HG03342 (cell line): ENCODE results near the gene RCBTB1.
A peak's percentile ranks its signal among the peaks of the same experiment; 100 is the strongest.
"Not testable (repeated sequence)": the region's sequence is repeated elsewhere in the genome, so short reads cannot be mapped to it uniquely, and the experiment has no call there.

Experiments used
- ATAC-seq: cut with Tn5 transposase; IDR thresholded peaks from one replicate; pipeline ENCODE4 v1.9.1; 2021; ENCODE audit warnings: mild to moderate bottlenecking, moderate library complexity; ENCODE audit not compliant: unreplicated experiment

The RCBTB1 gene

DNA sequence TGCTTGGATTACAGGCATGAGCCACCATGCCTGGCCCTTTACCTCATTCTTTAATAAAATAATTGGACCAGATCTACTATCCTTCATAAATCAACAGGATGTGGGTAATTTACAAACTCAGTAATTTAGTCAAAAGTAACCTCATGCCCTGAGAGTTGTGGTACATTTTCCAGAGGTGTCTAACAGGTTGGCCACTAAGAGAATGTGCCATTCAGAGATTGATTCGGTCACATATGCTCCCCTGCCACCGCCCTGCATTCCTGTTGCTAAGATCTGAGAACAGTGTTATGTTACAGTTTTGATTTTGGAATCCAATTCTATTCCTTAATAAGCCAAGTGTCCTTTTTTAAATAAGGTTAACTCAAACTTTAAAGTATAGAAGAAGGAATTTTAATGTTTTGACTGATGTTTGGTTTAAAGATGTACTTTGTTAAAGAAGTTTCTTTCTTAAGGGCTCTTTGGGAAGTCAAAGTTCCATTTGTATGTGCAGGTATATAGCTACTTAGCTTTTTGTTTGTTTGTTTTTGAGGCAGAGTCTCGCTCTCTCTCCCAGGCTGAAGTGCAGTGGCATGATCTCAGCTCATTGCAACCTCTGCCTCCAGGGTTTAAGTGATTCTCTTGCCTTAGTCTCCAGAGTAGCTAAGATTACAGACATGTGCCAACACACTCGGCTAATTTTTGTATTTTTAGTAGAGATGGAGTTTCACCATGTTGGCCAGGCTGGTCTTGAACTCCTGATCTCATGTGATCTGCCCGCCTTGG is 60.4 kb downstream of the RCBTB1 start:
- ATAC-seq: no peak

DNA sequence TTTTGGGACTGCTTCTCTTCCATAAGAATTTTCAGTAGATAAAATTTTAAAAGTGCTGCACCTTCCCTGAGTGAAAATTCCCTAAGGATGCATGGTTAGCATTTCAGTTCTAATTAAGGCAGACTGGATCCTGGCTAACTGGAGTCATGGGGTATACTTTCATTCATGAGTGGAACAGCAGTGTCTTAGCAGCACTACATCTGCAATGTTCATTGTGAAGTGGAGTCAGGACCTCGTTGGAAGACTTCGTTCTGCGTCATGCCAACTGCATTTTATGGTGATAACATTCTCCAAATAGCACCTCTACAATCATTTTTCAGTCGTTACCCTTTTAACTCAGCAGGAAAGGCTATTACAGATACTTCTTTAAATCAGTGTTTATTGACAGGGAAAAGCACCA is 64.1 kb downstream of the RCBTB1 start:
- no peak for ATAC-seq

DNA sequence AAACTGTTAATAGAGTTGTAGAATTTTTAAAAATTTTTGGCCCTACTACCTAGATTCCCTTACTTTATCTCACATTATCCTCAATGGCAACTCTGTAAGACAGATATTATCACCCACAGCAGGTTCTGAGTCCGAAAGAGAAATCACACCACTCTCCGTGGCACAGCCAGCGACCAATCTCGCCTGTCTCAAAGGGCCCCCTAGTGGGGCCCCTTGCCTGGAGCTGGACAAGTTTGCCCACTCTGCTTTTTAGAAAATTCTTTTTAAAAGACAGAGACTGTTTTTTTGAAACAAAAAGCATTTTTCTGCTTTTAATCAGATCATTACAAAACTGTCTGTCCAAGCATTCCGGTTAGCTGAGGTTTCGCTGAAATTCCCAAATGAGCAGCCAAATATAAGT is 67.9 kb downstream of the RCBTB1 start:
- no peak for ATAC-seq

DNA sequence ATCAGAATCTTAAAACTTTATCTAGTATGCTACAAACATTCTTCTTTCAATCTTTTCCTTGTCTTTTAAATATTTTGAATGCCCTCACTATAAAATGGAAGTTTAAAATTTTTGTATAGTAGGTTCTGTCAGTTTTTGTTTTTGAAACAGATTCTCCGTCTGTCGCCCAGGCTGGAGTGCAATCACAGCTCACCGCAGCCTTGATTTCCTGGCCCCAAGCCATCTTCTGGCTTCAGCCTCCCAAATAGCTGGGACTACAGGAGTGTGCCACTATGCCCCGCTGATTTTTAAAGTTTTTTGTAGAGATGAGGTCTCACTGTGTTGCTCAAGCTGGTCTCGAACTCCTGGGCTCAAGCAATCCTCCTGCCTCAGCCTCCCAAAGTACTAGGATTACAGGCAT is 68.9 kb downstream of the RCBTB1 start:
- ATAC-seq: no peak

DNA sequence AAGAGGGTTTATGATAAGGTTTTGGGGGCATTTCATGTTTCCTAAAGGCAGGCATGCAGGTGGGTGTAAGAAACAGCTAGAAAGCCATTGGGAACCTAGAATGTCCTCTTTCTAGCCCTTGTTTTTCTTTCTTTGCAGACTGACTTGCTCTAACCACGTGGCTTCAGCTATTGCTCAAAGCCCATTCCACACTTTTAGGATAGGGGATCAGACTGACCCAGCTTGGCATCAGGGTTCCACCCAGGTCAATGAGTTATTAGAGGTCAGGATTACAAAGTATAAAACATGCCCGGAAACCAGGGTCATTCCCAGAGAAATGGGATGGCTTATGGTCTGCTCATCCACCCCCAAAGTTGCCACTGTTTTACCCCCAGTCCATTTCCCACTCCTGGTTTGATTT is 72.8 kb downstream of the RCBTB1 start:
- no peak for ATAC-seq

DNA sequence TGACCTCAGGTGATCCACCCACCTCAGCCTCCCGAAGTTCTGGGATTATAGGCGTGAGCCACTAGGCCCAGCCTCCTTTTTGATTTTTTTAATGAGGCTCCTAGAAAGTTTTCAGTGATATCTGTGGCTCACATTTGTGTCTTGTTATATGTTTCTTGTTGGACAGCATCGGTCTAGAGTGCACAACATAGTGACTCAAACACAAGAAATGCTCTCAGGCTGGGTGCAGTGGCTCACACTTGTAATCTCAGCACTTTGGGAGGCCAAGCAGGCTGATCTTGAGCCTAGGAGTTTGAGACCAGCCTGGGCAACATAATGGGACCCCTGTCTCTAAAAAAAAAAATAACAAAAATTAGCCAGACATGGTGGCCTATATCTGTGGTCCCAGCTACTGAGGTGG is 81.4 kb downstream of the RCBTB1 start:
- no peak for ATAC-seq

DNA sequence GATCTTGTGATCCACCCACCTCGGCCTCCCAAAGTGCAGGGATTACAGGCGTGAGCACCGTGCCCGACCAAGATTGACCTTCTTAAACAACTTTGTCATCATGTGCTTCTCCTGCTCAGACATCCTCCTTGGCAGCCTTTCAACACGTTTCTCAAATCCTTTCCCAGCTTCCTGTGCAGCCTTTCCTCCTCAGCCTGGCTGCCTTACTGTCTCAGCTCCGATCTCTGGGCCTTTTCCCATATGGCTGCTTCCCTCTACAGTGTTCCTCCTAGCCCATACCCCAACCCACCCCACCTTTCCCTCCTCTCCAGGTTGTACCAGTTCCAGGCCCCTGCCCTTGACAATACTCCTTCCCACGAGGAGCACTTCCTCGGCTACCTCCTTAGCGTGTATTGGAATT is 82.4 kb downstream of the RCBTB1 start:
- no peak for ATAC-seq

DNA sequence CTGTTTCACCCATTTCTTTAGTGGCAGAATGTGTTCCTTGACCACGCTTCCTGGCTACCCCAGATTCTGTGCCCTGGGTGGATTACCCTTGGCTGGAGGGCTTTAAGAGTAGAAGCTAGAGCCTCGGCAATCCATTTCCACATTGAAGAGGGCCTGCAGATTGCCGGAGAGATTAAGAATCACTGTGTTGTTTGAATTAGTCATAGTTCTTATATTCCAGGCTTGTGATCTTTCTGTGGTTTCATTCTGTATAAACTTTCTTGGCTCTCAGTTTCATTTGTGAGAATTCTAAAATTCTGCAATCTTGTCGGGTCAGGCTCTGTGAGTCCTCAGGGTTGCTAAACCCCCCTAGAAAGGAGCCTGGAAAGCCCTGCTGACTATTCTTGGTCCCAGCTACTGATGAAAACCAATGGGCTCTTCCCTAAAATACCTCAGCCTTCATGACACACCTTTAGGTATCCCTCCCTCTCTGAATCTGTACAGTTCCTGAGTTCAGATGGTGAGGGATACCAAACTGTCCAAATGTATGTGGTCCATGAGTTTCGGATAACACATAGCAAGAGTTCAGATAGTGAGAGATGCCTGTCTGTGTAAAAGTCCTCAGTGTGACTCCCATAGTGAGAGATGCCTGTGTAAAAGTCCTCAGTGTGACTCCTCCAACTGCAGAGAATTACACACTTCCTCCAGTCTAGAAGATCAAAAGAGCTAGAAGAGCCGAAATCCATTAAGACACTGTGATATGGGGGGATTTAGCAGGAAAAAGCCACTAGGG is 85.3 kb downstream of the RCBTB1 start:
- no peak for ATAC-seq

DNA sequence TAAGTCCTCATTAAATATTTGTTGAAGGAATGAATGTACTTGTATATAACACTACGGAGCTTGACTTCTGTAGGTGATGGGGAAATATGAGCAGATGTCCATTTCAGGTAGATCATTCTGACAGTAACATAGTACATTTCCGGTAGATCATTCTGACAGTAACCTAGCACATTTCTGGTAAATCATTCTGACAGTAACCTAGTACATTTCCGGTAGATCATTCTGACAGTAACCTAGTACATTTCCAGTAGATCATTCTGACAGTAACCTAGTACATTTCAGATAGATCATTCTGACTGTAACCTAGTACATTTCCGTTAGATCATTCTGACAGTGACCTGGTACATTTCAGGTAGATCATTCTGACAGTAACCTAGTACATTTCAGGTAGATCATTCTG is 87.2 kb downstream of the RCBTB1 start:
- ATAC-seq: no peak

DNA sequence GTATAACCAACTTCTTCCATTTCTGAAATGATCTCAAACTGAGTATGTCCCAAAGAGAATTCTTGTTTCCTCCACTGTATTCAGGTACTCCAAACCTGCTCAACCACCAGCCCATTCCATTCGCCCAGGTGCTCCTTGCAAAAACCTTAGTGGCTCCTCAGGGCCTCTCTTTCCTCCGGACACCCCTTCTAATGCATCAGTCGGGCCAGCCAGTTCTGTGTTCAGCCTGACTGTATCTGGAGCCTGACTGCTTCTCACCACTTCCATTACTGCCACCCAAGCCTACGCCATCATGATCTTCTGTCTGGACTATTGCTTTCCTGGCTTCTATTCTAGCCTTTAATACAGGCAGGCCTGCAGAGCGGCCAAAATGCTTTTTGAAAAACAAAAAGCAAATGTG is 88.1 kb downstream of the RCBTB1 start:
- no peak for ATAC-seq

DNA sequence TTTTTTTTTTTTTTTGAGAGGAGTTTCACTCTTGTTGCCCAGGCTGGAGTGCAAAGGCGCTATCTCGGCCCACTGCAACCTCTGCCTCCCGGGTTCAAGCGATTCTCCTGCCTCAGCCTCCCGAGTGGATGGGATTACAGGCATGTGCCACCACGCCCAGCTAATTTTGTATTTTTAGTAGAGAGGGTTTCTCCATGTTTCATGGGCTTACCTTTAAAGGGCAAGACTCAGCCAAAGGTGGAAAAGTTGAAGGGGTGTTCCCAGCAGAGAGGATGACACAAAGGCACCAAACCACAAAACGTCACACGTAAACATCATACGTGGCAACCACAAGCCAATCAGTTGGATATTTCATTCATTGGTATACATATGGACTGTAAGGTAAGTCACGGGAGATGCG is 88.5 kb downstream of the RCBTB1 start:
- ATAC-seq: not testable (repeated sequence)

DNA sequence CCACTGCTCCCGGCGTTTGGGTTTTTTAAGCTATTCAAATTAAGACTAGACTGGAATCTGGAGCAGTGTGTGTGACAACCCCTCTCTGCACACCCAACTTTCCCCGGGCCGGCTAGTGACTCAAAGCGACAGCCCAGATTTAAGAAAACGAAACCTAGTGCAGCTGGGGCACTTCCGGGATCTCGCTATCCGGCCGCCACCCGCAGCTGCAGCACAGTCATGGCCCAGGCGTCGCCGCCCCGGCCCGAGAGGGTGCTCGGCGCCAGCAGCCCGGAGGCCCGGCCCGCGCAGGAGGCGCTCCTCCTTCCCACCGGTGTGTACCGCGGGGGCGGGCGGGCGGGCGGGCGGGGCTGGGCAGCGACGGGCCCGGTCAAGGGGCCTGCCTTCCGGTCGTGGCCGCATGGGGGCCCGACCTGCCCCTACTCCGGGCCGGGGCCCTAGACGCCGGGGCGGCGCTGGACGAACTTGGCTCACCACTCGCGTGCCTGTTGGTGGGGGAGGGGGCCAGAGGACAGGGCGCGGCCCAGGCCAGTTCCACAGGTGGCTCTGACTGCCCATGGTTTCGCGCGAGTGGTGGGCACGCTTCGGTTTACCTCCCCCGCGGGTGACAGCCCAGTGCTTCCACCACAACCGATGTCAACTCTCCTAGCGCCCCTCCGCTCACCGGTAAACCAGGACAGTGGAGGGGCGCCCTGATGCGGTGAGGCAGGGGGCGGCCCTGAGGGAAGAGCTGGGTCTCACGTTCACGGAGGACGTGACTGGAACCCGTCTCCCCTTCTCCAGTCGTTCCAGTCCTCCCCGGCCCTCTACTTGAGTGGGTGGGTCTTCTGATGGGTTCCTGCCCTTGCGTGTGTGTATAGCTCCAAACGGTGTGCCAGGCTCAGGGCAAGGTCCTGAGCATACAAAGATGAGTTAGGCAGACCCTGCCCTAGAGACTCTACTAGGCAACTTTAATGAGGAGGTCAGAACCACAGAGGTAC is 89.3 kb downstream of the RCBTB1 start, which contains the start of gene PHF11:
TSS of gene PHF11 (plus strand) at position 171 of the 980 bp plus-strand sequence. CDS start at position 220, 49 bp downstream.
- peak; percentile 78 for ATAC-seq

DNA sequence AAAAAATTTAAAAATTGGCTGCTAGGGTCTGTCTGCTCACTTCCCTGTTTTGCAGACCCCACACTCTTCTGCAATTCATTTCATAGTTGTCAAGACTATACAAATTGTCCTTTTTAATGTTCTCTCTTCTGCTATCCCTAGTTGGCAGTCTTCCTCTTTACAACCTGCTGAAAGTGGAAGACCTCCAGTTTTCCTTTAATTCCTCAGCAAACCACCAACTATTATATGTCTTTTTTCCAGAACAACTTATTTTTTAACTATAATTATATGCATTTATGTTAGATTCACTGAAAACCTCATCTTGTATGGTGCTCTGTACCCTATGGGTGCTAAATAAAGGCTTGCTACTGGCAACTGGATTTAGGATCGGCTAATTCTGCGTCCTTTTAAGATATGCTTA is 90.7 kb downstream of the RCBTB1 start:
- no peak for ATAC-seq

DNA sequence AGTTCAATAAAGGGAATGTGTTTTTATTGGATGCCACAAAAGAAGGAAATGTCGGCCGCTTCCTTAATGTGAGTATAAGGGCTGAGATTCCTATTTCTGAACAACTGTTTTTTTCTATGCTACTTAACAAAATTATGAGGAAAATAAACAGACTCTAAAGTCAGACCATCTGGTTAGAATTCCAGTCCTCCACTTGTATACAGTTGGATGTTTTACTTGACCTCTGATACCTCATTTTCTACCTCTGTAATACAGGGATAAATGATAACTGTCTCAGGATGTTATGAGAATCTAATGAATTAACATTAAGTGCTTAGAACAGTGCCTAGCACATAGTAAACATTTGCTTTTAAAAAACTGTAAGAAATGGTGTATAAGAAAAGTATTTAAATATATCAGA is 96.8 kb downstream of the RCBTB1 start:
- ATAC-seq: no peak
